Measurements from ENCODE around the gene AMIGO2.
A peak's percentile ranks its signal among the peaks of the same experiment; 100 is the strongest.
"Not testable (repeated sequence)": the region's sequence is repeated elsewhere in the genome, so short reads cannot be mapped to it uniquely, and the experiment has no call there.

The AMIGO2 gene, protein sequence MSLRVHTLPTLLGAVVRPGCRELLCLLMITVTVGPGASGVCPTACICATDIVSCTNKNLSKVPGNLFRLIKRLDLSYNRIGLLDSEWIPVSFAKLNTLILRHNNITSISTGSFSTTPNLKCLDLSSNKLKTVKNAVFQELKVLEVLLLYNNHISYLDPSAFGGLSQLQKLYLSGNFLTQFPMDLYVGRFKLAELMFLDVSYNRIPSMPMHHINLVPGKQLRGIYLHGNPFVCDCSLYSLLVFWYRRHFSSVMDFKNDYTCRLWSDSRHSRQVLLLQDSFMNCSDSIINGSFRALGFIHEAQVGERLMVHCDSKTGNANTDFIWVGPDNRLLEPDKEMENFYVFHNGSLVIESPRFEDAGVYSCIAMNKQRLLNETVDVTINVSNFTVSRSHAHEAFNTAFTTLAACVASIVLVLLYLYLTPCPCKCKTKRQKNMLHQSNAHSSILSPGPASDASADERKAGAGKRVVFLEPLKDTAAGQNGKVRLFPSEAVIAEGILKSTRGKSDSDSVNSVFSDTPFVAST

DNA sequence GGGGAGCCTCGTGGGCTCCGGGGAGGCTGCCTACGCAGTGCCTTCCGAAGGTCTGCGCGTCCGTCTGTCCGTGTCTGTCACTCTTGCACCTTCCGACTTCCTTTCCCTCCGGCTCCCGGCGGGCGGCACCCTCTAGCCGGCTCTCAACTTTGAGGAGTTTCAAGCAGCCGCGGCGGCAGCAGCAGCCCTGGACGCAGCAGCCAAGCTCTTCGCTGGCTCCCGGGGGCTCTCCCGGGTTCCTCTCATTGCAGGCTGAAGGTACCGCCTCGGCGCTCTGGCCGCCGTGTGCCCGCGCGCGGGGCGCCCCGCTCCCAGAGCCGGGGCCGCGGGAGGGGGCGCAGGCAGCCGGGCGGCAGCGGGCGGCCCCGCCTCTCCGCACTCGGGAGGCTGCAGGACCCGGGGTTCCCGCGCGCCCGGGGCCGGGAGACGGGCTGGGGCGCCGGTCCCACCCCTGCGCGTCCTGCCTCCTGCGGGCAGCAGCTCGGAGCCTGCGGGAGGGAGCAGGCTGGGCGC is at the start of gene AMIGO2, which contains the start of gene PCED1B:
AMIGO2 (minus strand) TSS at position 492 of the 513 bp plus-strand sequence. CDS start 957 bp downstream, outside the sequence.
PCED1B (plus strand) TSS at position 154 of the 513 bp plus-strand sequence. CDS start 155,443 bp downstream, outside the sequence.
- TF ChIP-seq, protein P1, sequence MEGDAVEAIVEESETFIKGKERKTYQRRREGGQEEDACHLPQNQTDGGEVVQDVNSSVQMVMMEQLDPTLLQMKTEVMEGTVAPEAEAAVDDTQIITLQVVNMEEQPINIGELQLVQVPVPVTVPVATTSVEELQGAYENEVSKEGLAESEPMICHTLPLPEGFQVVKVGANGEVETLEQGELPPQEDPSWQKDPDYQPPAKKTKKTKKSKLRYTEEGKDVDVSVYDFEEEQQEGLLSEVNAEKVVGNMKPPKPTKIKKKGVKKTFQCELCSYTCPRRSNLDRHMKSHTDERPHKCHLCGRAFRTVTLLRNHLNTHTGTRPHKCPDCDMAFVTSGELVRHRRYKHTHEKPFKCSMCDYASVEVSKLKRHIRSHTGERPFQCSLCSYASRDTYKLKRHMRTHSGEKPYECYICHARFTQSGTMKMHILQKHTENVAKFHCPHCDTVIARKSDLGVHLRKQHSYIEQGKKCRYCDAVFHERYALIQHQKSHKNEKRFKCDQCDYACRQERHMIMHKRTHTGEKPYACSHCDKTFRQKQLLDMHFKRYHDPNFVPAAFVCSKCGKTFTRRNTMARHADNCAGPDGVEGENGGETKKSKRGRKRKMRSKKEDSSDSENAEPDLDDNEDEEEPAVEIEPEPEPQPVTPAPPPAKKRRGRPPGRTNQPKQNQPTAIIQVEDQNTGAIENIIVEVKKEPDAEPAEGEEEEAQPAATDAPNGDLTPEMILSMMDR (conservative IDR thresholded peaks at IDR 0.05), result peak; percentile 73
- H3K27ac ChIP-seq, result peak within 1 kb of the TSS; percentile 73

DNA sequence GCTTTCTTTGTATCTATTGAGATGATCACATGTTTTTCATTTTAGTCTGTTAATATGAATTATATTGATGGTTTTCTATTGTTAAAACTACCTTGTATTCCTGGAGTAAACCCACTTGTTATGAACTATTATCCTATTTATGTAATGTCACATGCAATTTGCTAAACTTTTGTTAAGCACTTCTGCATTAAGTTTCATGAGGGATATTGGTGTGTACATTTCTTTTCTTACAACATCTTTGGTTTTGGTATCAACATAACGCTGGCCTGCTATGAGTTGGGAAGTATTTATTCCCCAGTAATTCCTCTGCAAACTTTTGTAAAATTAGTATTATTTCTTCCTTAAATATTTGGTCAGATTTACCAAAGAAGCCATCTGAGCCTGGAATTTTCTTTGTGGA is 46.5 kb upstream of the AMIGO2 start:
- TF ChIP-seq, protein P1 (conservative IDR thresholded peaks at IDR 0.05), result no peak
- no peak overlapping the region for H3K27ac ChIP-seq

DNA sequence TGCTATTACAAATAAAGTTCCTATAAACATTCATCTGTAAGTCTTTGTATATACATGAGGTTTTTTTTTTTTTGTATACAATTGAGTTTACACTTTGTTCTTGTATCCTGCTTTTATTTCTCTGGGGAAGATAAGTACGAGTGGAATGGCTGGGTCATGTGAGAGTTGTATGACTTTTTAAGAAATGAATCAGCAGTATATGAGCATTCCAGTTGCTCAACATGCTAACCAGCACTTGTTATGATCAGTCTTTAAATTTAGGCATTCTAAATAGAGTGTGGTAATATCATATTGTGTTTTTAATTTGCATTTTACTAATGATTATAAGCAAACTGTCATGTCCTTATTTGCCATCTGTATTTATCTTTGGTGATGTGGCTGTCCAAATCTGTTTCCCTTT is 44.7 kb upstream of the AMIGO2 start:
- H3K27ac ChIP-seq, result no peak overlapping the region
- TF ChIP-seq, protein P1 (conservative IDR thresholded peaks at IDR 0.05), result no peak

DNA sequence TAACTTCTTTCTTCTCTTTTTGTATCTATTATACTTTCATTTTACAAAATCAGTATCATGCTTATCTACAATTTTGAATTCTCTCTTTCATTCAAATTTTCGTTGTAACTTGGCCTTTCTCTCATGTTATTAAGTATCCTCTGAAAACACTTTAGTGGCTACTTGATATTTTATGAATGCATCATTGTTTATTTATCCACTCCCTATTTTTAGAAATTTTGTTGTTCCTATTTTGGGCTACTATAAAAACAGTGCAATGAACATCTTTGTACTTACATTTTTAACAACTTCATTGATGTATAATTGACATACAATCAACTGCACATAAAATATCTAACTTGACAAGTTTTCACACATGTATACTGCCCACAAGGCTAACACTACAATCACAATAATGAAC is 44.0 kb upstream of the AMIGO2 start:
- no peak overlapping the region for H3K27ac ChIP-seq
- TF ChIP-seq, protein P1 (conservative IDR thresholded peaks at IDR 0.05), result no peak

DNA sequence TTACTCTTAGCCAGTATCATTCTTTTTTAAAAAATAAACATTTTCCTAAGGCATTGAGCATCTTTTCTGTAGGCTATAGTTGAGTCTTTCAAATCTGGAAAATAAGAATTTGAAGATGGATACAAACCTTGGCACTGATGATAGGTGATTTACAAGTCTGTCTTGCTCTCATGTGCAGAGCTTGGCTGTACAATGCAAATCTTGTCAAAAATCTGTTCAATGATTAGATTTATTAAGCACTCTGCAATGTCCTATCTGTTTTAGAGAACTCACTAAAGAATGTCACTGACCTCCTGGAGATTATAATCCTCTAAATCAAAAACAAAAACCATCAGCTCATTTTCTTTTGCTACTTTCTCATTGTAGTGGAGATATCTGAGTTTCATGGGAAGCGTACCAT is 42.8 kb upstream of the AMIGO2 start:
- TF ChIP-seq, protein P1 (conservative IDR thresholded peaks at IDR 0.05), result no peak
- H3K27ac ChIP-seq, result no peak overlapping the region

DNA sequence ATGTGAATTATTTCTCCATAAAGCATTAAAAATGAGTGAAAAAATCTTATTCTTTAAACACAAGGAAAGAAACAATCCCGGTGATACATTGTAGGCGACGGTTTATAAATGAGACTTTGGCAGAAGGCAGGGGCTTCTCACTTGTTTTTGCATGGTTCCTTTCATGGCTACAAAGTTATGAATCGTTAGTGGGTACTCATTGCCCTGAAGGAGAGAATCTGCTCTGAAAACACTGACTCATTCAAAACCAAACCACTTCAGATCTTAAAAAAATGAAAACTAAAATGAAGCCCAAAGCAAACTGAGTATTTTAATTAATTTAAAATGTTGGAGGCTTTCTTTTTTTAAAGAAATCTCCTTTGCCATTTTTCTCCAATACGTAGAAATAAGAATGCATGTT is 41.4 kb upstream of the AMIGO2 start:
- H3K27ac ChIP-seq, result no peak overlapping the region
- TF ChIP-seq, protein P1 (conservative IDR thresholded peaks at IDR 0.05), result no peak

DNA sequence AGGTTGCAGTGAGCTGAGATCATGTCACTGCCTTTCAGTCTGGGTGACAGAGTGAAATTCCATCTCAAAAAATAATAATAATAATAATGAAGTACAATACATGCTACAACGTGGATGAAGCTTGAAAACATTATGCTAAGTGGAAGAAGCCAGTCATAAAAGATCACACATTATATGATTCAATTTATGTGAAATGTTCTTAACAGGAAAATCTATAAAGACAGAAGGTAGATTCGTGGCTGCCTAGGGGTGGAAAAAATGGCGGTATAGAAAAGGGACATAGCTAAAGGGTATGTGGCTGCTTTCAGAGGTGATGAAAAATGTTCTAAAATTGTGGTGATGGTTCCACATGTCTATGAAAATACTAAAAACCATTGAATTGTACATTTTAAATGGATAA is 41.0 kb upstream of the AMIGO2 start:
- TF ChIP-seq, protein P1 (conservative IDR thresholded peaks at IDR 0.05), result no peak
- H3K27ac ChIP-seq, result no peak overlapping the region

DNA sequence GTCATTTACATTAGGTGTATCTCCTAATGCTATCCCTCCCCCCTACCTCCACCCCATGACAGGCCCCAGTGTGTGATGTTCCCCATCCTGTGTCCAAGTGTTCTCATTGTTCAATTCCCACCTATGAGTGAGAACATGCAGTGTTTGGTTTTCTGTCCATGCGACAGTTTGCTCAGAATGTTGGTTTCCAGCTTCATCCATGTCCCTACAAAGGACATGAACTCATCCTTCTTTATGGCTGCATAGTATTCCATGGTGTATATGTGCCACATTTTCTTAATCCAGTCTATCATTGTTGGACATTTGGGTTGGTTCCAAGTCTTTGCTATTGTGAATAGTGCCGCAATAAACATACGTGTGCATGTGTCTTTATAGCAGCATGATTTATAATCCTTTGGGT is 37.5 kb upstream of the AMIGO2 start:
- not testable (repeated sequence) for H3K27ac ChIP-seq

All from VCaP (cell line).